ENCODE data around the gene DTD2. TPM values are rescaled to one million over a fixed set of nuclear protein-coding genes. Genes with fewer than 3 reads are reported as not detected.
A peak's percentile ranks its signal among the peaks of the same experiment; 100 is the strongest.

The DTD2 gene
- total RNA-seq, 1 experiment from 2014 or later, result 36.8 TPM

- intact Hi-C loops (cut with micrococcal nuclease), result no loop called here
- no peak for TF ChIP-seq EZH2phosphoT487 (IDR thresholded peaks at IDR 0.05; ENCODE audit: borderline replicate concordance, low read length)
- TF ChIP-seq EZH2 (IDR thresholded peaks at IDR 0.05; ENCODE audit: low read length, unreplicated experiment), result no peak
- no peak for TF ChIP-seq CTCF (conservative IDR thresholded peaks at IDR 0.05; ENCODE audit: low read depth, low read length)
- ChIA-PET CTCF (no interaction called here), POLR2A (ENCODE audit: unreplicated experiment) (no interaction called here)
- H3K4me1 ChIP-seq (ENCODE audit: insufficient read depth, low read length), result peaks cover 32% of the 10 kb centered on the region
- H3K79me2 ChIP-seq (ENCODE audit: low read length), result peaks cover 52% of the 10 kb centered on the region
- no peaks in the 10 kb centered on the region for H4K20me1 ChIP-seq (ENCODE audit: low read length)
- BruUV-seq (replicated peaks), result no TSS peak
- H2AFZ ChIP-seq (ENCODE audit: low read length), result no peak overlapping the region
- no peaks in the 10 kb centered on the region for H3K36me3 ChIP-seq (ENCODE audit: low read depth, low read length)
- H3K4me3 ChIP-seq (ENCODE audit: low read length), result peak overlapping the region; percentile 16; the same call in 1 of the 2 replicates
- H3K4me2 ChIP-seq (ENCODE audit: low read length), result peak overlapping the region; percentile 47
- no peaks in the 10 kb centered on the region for H3K9me2 ChIP-seq (replicated peaks; ENCODE audit: low read length)
- no peaks in the 10 kb centered on the region for H3K9me3 ChIP-seq (ENCODE audit: low read length)
- no peak for ATAC-seq
- H3K9ac ChIP-seq (ENCODE audit: low read length), result no peak overlapping the region
- H3K27me3 ChIP-seq (ENCODE audit: low read length), result no peaks in the 10 kb centered on the region
- no peak overlapping the region for H3K27ac ChIP-seq (ENCODE audit: low read length)
- H3F3A ChIP-seq (ENCODE audit: low read length, unreplicated experiment), result no peaks in the 10 kb centered on the region
- no peak for DNase-seq
Observed at GRCh38 chr14:31418440-31418839, 38.9 kb downstream of the DTD2 start.

GRCh38 chr14:31414190-31414833 is 43.0 kb downstream of the DTD2 start:
- intact Hi-C loops (cut with micrococcal nuclease), result loop anchor here (1.0 to 5.0 kb wide), 2 partner anchors 36 to 37 kb away; no protein-coding TSS in a partner anchor
- DNase-seq (peak; percentile 72), ATAC-seq (peak; percentile 92)
- no peak for TF ChIP-seq CTCF (conservative IDR thresholded peaks at IDR 0.05; ENCODE audit: low read depth, low read length)
- no peak for TF ChIP-seq EZH2phosphoT487 (IDR thresholded peaks at IDR 0.05; ENCODE audit: borderline replicate concordance, low read length)
- no peak for TF ChIP-seq EZH2 (IDR thresholded peaks at IDR 0.05; ENCODE audit: low read length, unreplicated experiment)
- no peak overlapping the region for H3K9ac ChIP-seq (ENCODE audit: low read length)
- H3K4me3 ChIP-seq (ENCODE audit: low read length), result no peak overlapping the region
- H4K20me1 ChIP-seq (ENCODE audit: low read length), result no peaks in the 10 kb centered on the region
- POLR2A ChIA-PET (ENCODE audit: unreplicated experiment), result no interaction called here
- no peaks in the 10 kb centered on the region for H3K9me2 ChIP-seq (replicated peaks; ENCODE audit: low read length)
- no peaks in the 10 kb centered on the region for H3K27me3 ChIP-seq (ENCODE audit: low read length)
- no peaks in the 10 kb centered on the region for H3F3A ChIP-seq (ENCODE audit: low read length, unreplicated experiment)
- H3K79me2 ChIP-seq (ENCODE audit: low read length), result peaks cover 69% of the 10 kb centered on the region
- peak overlapping the region; percentile 21 for H3K4me2 ChIP-seq (ENCODE audit: low read length)
- no peak overlapping the region for H2AFZ ChIP-seq (ENCODE audit: low read length)
- no peaks in the 10 kb centered on the region for H3K36me3 ChIP-seq (ENCODE audit: low read depth, low read length)
- H3K4me1 ChIP-seq (ENCODE audit: insufficient read depth, low read length), result peaks cover 25% of the 10 kb centered on the region
- no TSS peak for BruUV-seq (replicated peaks)
- CTCF ChIA-PET, result no interaction called here
- H3K27ac ChIP-seq (ENCODE audit: low read length), result peak overlapping the region; percentile 4
- no peaks in the 10 kb centered on the region for H3K9me3 ChIP-seq (ENCODE audit: low read length)

- no peak overlapping the region for H3K27ac ChIP-seq (ENCODE audit: low read length)
- BruUV-seq (replicated peaks), result no TSS peak
Observed at GRCh38 chr14:31411218-31411727, 46.0 kb downstream of the DTD2 start.

More at GRCh38 chr14:31411218-31411727, 46.0 kb downstream of the DTD2 start:
- H3K79me2 ChIP-seq (ENCODE audit: low read length), result peaks cover 41% of the 10 kb centered on the region
- no peak for DNase-seq
- POLR2A ChIA-PET (ENCODE audit: unreplicated experiment), result no interaction called here
- no peak overlapping the region for H3K4me3 ChIP-seq (ENCODE audit: low read length)
- no peaks in the 10 kb centered on the region for H3F3A ChIP-seq (ENCODE audit: low read length, unreplicated experiment)
- intact Hi-C loops (cut with micrococcal nuclease), result loop anchor here (5.0 kb wide), 1 partner anchor 34 kb away; no protein-coding TSS in a partner anchor
- no peak overlapping the region for H3K4me2 ChIP-seq (ENCODE audit: low read length)
- TF ChIP-seq EZH2 (IDR thresholded peaks at IDR 0.05; ENCODE audit: low read length, unreplicated experiment), result no peak
- TF ChIP-seq CTCF (conservative IDR thresholded peaks at IDR 0.05; ENCODE audit: low read depth, low read length), result no peak
- TF ChIP-seq EZH2phosphoT487 (IDR thresholded peaks at IDR 0.05; ENCODE audit: borderline replicate concordance, low read length), result no peak
- H3K4me1 ChIP-seq (ENCODE audit: insufficient read depth, low read length), result peaks cover 19% of the 10 kb centered on the region
- H2AFZ ChIP-seq (ENCODE audit: low read length), result no peak overlapping the region
- CTCF ChIA-PET, result no interaction called here
- no peak for ATAC-seq
- no peaks in the 10 kb centered on the region for H3K36me3 ChIP-seq (ENCODE audit: low read depth, low read length)
- no peaks in the 10 kb centered on the region for H3K9me2 ChIP-seq (replicated peaks; ENCODE audit: low read length)
- no peak overlapping the region for H3K9ac ChIP-seq (ENCODE audit: low read length)
- no peaks in the 10 kb centered on the region for H3K27me3 ChIP-seq (ENCODE audit: low read length)
- H3K9me3 ChIP-seq (ENCODE audit: low read length), result no peaks in the 10 kb centered on the region
- H4K20me1 ChIP-seq (ENCODE audit: low read length), result no peaks in the 10 kb centered on the region
